GM18519 (cell line): Measurements from ENCODE around the gene TSR1.
"Not testable (repeated sequence)": the region's sequence is repeated elsewhere in the genome, so short reads cannot be mapped to it uniquely, and the experiment has no call there.

Source experiments
- ATAC-seq: cut with Tn5 transposase; IDR thresholded peaks from one replicate; pipeline ENCODE4 v1.9.1; 2021; ENCODE audit warnings: mild to moderate bottlenecking, moderate library complexity; ENCODE audit not compliant: unreplicated experiment, low FRiP score

The TSR1 gene

DNA sequence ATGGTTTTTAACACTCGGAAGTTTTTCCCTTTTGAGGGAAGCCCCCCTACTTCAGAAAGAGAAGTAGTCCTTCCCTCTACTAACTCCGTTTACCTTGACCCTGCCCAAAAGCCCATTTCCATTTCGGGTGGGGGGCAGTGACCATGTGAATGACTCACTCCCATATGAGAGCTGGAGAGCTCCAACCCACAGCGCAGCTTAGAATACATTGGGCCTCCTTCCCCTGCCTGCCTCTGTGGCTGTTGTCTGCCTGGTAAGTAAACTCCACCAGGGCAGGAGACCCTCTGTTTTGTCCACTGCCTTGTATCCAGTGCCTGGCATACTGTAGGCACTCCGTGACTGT lies 2.0 kb upstream of the TSR1 start:
- ATAC-seq = no peak

GRCh38 chr17:2337544-2338314 lies 1.5 kb upstream of the TSR1 start:
- no peak for ATAC-seq

DNA sequence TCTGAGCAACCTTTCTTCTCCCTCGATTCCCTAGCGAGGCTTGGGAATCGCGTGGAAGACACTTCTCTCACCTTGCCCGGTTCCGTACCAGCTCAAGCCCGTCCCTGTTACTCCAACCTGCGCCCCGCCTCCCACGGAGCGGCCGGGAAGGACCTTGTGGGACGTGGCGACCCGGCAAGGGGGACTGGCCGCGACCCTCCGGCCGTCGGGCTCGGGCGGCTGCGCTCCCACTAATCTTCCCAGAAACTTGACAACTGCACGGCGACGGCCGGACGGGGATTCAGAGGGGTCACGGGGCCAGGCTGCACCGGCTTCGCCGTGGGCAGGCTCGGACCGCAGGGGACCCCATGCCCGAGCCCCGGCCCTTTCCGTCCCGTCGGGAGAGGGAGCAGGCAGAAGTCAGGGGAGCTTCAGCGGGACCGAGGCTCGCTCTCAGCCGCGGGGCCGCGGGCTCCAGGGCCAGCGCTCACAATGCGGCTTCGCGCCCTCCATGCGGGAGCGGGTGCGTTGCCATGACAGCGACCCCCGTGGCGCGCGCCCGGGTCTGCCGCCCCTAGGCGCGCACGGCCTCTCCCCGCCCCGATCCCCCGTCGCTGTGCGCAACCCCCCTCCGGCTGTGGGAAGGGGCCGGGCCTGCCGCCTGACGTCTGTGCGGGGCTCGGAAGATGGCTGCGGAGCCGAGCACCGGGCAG lies 741 bp upstream of the TSR1 start, which contains the start of gene SGSM2:
Gene SGSM2 (plus strand): TSS at position 650 of the 692 bp plus-strand sequence. CDS start 188 bp downstream, outside the sequence.
- ATAC-seq = no peak

GRCh38 chr17:2335726-2336214 lies 487 bp downstream of the TSR1 start:
- ATAC-seq = no peak

- no peak for ATAC-seq
Measured at GRCh38 chr17:2331303-2331702, 5.0 kb downstream of the TSR1 start.

- ATAC-seq = no peak
Measured at GRCh38 chr17:2323629-2324314, 12.5 kb downstream of the TSR1 start.

- no peak for ATAC-seq
Measured at GRCh38 chr17:2321399-2321798, 14.9 kb downstream of the TSR1 start.

GRCh38 chr17:2319051-2319450 lies 17.2 kb downstream of the TSR1 start:
- ATAC-seq = no peak

DNA sequence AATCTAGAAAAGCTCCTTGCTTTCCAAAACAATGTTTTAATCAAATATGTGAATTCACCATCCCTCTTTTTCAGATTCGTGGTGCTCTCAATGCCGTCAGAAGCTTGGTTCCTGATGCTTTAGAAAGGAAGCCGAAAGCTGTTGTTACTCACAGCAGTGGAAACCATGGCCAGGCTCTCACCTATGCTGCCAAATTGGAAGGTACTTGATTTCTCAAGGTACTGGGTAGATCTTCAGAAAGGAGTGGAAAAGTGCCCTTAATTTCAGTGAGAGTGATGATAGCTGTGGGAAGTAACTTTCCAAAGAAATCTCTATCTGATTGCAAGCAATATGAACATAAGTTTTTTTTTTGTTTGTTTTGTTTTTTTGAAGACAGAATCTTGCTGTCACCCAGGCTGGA lies 18.5 kb downstream of the TSR1 start:
- no peak for ATAC-seq

GRCh38 chr17:2316916-2317205 lies 19.4 kb downstream of the TSR1 start:
- not testable (repeated sequence) for ATAC-seq

DNA sequence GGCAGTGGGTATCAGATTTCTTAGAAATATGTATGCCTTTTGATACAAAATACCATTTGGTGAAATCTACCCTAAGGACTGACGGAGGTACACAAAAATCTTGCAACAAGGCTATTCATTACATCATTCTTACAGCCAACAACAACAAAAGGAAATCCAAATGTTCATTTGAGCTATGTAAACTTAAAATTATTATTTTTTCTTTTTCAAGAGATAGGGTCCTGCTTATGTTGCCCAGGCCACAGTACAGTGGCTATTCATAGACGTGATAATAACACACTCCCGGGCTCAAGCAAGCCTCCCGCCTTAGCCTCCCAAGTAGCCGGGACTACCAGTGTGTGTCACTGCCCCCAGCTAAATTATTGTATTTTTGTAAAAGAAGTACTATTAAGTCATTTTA lies 23.5 kb downstream of the TSR1 start:
- no peak for ATAC-seq

DNA sequence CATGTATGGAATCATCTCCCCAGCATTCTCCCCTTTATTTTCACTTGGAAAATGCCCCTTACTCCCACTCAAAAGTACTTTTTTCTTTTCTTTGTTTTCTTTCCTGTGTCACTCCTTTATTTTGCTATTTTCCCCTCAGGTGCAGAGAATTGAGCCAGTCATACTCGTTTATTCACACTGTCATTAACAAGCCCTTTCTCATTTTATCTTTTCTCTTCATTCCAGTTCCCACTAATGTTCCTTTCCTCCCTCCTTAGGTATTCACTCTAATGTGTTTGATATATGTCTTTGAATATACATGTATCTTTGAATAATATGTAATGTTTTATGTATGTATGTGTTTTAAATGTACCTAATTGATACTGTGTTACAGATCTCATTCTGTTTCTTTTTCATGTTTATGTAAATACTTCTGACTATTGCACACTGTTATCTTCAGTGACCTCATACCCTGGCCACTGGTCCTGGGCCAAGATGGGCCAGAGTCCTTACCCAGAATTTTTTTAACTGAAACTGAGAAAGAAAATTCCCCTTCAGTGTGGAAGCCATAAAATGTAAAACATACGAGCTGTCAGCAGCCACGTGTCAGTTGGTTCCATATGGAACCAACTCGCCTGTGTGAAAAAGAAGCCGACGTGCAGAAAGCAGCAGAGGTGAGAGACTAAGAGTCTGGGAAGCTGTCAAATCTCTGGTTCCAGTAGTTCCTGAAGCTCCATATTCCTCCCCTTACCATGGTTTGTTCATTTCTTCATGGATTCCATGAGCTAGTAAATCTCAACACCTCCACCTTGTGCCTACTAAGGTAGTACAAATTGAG lies 26.7 kb downstream of the TSR1 start:
- ATAC-seq = no peak

DNA sequence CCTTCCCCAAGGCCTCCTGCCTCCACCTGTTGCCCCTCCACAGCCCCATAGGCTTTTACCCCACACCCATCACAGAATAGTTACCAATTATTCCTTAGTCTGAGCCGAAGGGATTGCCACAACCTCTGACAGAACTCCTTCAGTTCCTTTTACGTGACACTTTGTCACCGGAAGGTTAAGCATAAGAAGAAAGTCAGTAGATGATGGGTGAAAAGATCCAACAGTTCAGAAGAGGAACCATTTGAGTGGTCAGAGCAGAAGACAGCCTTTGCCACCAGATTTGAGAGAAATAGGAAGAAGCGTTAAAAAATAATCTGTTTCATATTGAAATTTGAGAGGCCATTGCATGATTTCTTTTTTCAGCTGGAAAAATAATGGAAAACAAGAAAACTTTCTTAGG lies 31.3 kb downstream of the TSR1 start:
- no peak for ATAC-seq

DNA sequence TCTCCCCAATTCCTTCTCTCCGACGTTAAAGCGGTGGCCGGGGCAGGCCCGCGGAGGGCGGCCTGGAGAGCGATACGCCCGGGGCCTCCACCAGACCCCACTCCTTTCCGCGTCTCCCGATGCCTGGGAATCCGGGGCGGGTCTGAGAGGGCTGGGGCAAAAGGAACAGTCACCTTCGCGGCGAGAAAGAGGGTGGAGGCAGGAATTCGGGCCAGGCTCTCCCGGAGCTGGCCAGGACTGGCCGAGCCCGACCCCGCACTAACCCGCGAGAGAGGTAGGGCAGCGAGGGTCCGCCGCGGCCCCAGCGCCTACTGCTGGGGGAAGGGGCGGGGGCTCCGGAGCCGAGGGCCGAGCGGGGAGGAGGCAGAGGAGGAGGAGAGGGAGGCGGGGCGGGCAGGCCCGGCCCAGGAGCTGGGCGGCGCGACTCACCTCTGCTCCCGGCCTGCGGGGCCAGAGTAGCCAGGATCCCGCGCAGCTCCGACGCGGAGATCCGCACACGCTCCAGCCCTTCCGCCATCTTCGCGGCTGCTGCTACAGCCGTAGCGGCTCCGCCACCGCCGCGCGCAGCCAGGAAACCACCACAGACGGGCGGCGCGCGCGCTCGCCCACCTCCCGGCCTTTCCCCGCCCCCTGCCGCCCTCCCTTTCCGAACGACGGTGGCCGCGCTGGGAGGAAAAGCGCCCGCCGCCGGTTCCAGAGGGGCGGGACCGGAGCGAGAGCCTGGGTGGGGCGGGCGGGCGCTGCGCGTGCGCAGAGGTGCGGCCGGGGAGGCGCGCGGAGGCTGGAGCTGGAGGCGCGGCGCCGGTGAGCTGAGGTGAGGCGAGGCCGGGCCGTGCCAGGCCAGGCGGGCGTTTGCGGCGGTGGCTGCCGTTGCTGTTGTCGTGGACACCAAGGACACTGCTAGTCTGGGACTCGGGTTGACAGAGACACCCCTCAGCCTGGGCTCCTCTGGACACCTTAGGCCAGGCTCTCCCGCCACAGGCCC lies 32.8 kb downstream of the TSR1 start, which contains the start of the genes SMG6 and SRR:
Gene SMG6 (minus strand): TSS at position 582 of the 985 bp plus-strand sequence. CDS start 65 bp downstream, at position 517.
Gene SRR (plus strand): TSS at position 747 of the 985 bp plus-strand sequence. CDS start 11,611 bp downstream, outside the sequence.
- peak; percentile 69 for ATAC-seq

DNA sequence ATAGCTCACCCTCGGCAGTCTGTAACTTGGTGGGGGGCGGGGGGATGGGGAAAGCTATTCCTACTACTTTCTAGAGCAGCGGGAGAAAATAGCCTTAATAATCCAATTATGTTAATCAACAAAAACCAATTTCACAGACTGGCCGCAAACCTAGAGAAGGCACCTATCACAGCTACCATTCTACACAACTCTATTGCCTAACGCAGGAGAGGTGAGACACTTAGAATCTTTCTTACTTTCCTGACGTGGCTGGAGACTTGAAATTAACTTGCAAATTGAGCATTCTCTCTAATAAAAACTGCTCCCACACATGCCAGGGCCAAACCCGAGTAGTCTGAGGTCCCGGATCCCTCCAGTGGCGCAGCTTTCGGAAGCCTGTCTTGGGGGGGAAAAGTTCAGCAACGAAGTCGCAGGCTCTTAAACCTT lies 33.5 kb downstream of the TSR1 start:
- ATAC-seq = no peak

DNA sequence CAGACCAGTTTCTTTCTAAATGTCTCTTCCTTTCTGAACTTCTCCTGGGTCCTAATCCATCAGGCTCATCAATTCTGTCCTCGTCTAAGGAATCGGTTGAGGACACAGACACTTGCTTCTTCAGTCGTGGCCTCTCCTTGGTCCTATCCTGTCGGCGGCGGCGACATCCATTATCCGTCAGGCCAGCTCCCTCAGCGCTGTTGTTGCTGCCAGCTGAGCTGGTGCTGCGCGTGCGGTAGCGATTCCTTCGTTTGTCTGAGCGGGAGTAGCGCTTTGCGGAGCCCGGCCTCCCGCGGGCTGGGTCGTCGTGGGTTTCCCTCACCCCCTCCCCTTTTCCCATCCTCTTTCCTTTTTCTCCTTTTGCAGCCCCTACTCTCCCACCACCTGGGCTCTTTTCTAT lies 36.5 kb downstream of the TSR1 start:
- no peak for ATAC-seq

- no peak for ATAC-seq
Measured at GRCh38 chr17:2299136-2299535, 37.1 kb downstream of the TSR1 start.

- no peak for ATAC-seq
Measured at GRCh38 chr17:2297023-2297422, 39.2 kb downstream of the TSR1 start.

GRCh38 chr17:2295575-2295974 lies 40.7 kb downstream of the TSR1 start:
- ATAC-seq = no peak
